DOHH2 (cell line): Measurements from ENCODE around the gene CENPA.

Experiments
- H3F3A ChIP-seq: fragments of 200-600 bp; sonication (generic), shearing (Covaris generic); 2 replicates; pipeline ENCODE4 v1.6.0; 2016; ENCODE audit warnings: antibody characterized with exemption, mild to moderate bottlenecking; ENCODE audit not compliant: control insufficient read depth, insufficient read depth
- H3K27ac ChIP-seq: fragments of 200-600 bp; sonication (generic); 2 replicates; pipeline ENCODE4 v1.5.1; 2014; ENCODE audit warnings: low read depth, mild to moderate bottlenecking, low read length, moderate library complexity
- H3K27me3 ChIP-seq: fragments of 200-600 bp; sonication (generic); 2 replicates; pipeline ENCODE4 v1.6.1; 2014; ENCODE audit warnings: mild to moderate bottlenecking, low read length, mixed read lengths; ENCODE audit not compliant: control insufficient read depth
- H3K36me3 ChIP-seq: fragments of 200-600 bp; sonication (generic); 2 replicates; pipeline ENCODE4 v1.6.1; 2014; ENCODE audit warnings: mild to moderate bottlenecking, low read length, moderate library complexity, mixed read lengths; ENCODE audit not compliant: control insufficient read depth
- H3K4me1 ChIP-seq: fragments of 200-600 bp; sonication (generic); 2 replicates; pipeline ENCODE4 v1.6.1; 2014; ENCODE audit warnings: mild to moderate bottlenecking, low read length, mixed read lengths; ENCODE audit not compliant: control insufficient read depth
- H3K4me2 ChIP-seq: fragments of 200-600 bp; sonication (generic); 2 replicates; pipeline ENCODE4 v1.6.0; 2014; ENCODE audit warnings: mild to moderate bottlenecking, low read length, moderate library complexity
- H3K4me3 ChIP-seq: fragments of 200-600 bp; sonication (generic); 2 replicates; pipeline ENCODE4 v1.5.1; 2014; ENCODE audit warnings: mild to moderate bottlenecking, low read length, mixed read lengths
- H3K79me2 ChIP-seq: fragments of 200-600 bp; sonication (generic); 2 replicates; pipeline ENCODE4 v1.6.1; 2014; ENCODE audit warnings: mild to moderate bottlenecking, low read length, mixed read lengths; ENCODE audit not compliant: control insufficient read depth
- H3K9me2 ChIP-seq: fragments of 200-600 bp; sonication (generic); replicated peaks from 2 replicates; pipeline ENCODE4 v1.6.1; 2014; ENCODE audit warnings: mild to moderate bottlenecking, low read length, mixed read lengths; ENCODE audit not compliant: control insufficient read depth
- H3K9me3 ChIP-seq: fragments of 200-600 bp; sonication (generic); 2 replicates; pipeline ENCODE4 v1.6.1; 2014; ENCODE audit warnings: antibody characterized with exemption, low read length, mixed read lengths; ENCODE audit not compliant: control insufficient read depth, insufficient read depth
- H4K20me1 ChIP-seq: fragments of 200-600 bp; sonication (generic); 2 replicates; pipeline ENCODE4 v1.6.0; 2014; ENCODE audit warnings: low read depth, mild to moderate bottlenecking, antibody characterized with exemption, low read length, moderate library complexity; ENCODE audit not compliant: control insufficient read depth, insufficient read depth
- CTCF ChIP-seq: fragments of 200-600 bp; sonication (generic); IDR thresholded peaks from one replicate; pipeline ENCODE4 v1.5.1; 2014; ENCODE audit warnings: antibody characterized with exemption, mild to moderate bottlenecking, low read depth, low read length; ENCODE audit not compliant: poor library complexity, severe bottlenecking
- EZH2phosphoT487 ChIP-seq: fragments of 200-600 bp; sonication (generic); IDR thresholded peaks from 2 replicates; pipeline ENCODE4 v1.6.1; 2017; ENCODE audit warnings: borderline replicate concordance, mild to moderate bottlenecking, antibody characterized with exemption, low read length, moderate library complexity, mixed read lengths

CENPA gene

GRCh38 chr2:26765475-26766200 lies 20.2 kb upstream of the CENPA start:
- Histone ChIP-seq H3K9me3 (no peaks in the 10 kb centered on the region), H3K27ac (no peak overlapping the region), H3K4me1 (peaks cover 19% of the 10 kb centered on the region), H3K79me2 (peaks cover 46% of the 10 kb centered on the region), H3K9me2 (no peaks in the 10 kb centered on the region), H3K36me3 (peaks cover 10% of the 10 kb centered on the region), H3F3A (no peaks in the 10 kb centered on the region), H3K27me3 (no peaks in the 10 kb centered on the region), H4K20me1 (no peaks in the 10 kb centered on the region), H3K4me3 (peak overlapping the region; percentile 99), H3K4me2 (peak overlapping the region; percentile 99)
- TF ChIP-seq CTCF = no peak
- TF ChIP-seq EZH2phosphoT487 = no peak

GRCh38 chr2:26767129-26767528 lies 18.7 kb upstream of the CENPA start:
- H3K9me3 ChIP-seq = no peaks in the 10 kb centered on the region
- no peaks in the 10 kb centered on the region for H3K27me3 ChIP-seq
- no peaks in the 10 kb centered on the region for H3F3A ChIP-seq
- H3K79me2 ChIP-seq = peaks cover 58% of the 10 kb centered on the region
- H3K4me3 ChIP-seq = no peak overlapping the region
- H3K4me2 ChIP-seq = no peak overlapping the region
- peaks cover 19% of the 10 kb centered on the region for H3K4me1 ChIP-seq
- H3K9me2 ChIP-seq = no peaks in the 10 kb centered on the region
- peaks cover 10% of the 10 kb centered on the region for H3K36me3 ChIP-seq
- H4K20me1 ChIP-seq = no peaks in the 10 kb centered on the region; the same call in 1 of the 2 replicates
- no peak for TF ChIP-seq CTCF
- no peak for TF ChIP-seq EZH2phosphoT487
- H3K27ac ChIP-seq = no peak overlapping the region

GRCh38 chr2:26767894-26768487 lies 17.9 kb upstream of the CENPA start:
- TF ChIP-seq EZH2phosphoT487 (no peak), CTCF (no peak)
- Histone ChIP-seq H3K27ac (no peak overlapping the region), H3K4me3 (no peak overlapping the region), H3F3A (no peaks in the 10 kb centered on the region), H3K9me3 (no peaks in the 10 kb centered on the region), H3K4me1 (peaks cover 19% of the 10 kb centered on the region), H3K36me3 (peaks cover 10% of the 10 kb centered on the region), H3K4me2 (no peak overlapping the region), H3K79me2 (peaks cover 65% of the 10 kb centered on the region), H3K9me2 (no peaks in the 10 kb centered on the region), H3K27me3 (no peaks in the 10 kb centered on the region), H4K20me1 (no peaks in the 10 kb centered on the region; the same call in 1 of the 2 replicates)
